WI38 (cell line): ENCODE data around the gene TRDN.
A peak's percentile ranks its signal among the peaks of the same experiment; 100 is the strongest.

Experiments
- H3K4me3 ChIP-seq: 2 replicates; pipeline ENCODE4 v1.5.1; 2011; ENCODE audit warnings: low read depth, mild to moderate bottlenecking, control low read depth, low read length
- CTCF ChIP-seq: IDR thresholded peaks from 2 replicates; pipeline ENCODE4 v1.5.1; 2012; ENCODE audit warnings: low read depth, mild to moderate bottlenecking, control low read depth, low read length

The TRDN gene

GRCh38 chr6:123417535-123417934 is 219.2 kb downstream of the TRDN start:
- TF ChIP-seq CTCF: no peak

DNA sequence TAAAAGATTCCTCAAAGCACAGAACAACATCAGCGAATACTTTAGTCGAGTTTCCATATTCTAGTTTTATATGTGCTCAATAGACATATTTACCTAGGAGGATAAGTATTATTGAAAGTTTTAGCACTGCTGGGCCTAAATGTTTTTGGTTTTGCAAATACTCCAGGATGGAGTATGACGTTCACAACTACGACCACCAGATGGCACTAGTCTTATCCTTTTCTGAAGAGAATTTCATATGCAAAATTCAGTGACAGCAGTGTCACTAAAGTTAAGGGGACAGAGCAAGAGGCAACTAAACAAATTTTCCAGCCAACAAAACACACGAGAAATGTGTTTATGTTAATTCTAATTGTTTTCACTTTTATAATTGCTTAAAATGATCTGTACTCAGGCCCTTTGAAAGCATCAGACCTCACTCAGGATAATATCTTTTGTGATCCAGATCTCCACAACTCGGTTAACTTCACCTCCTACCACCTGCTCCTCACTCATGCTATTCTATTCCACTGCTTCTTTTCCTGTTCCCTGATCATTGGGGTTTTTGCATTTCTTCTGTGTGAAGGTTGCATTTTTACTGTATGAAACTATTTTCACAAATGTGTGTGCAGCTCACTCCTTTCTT is 220.8 kb downstream of the TRDN start:
- peak; percentile 23; the same call in 1 of the 2 replicates for TF ChIP-seq CTCF
- no peak overlapping the region for H3K4me3 ChIP-seq

More at GRCh38 chr6:123417535-123417934, 219.2 kb downstream of the TRDN start:
- H3K4me3 ChIP-seq: no peak overlapping the region

GRCh38 chr6:123404975-123405374 is 231.8 kb downstream of the TRDN start:
- no peak overlapping the region for H3K4me3 ChIP-seq
- no peak for TF ChIP-seq CTCF

DNA sequence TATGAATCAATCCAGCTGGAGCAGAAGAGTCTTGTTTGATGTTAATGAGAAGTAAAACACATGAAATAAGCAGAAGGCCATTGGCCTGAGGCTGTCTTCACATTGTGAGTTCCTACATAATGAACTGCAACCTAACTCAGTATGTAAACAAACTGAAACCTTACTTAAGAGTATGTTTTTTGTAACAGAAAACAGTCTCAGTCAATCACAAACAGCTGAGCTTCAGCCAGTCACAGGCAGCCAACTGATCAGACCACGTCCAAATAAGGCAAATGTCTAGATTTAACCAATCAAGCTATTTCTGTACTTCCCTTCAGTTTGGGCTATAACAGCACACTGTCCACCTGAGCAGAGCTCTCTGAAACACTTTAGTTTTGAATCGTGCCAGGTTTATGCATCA is 234.7 kb downstream of the TRDN start:
- TF ChIP-seq CTCF: no peak
- H3K4me3 ChIP-seq: no peak overlapping the region

DNA sequence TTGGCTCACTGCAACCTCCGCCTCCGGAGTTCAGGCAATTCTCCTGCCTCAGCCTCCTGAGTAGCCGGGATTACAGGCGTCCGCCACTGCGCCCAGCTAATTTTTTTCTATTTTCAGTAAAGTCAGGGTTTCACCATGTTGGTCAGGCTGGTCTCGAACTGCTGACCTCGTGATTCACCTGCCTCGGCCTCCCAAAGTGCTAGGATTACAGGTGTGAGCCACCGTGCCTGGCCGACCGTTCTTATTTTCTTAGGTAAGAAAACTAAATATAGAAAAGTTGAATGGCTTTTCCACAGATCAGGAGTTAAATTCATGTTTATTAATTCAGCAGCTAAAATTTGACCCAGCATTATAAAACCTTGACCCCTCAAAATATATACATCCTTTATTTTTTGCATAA is 238.7 kb downstream of the TRDN start:
- no peak overlapping the region for H3K4me3 ChIP-seq
- no peak for TF ChIP-seq CTCF

DNA sequence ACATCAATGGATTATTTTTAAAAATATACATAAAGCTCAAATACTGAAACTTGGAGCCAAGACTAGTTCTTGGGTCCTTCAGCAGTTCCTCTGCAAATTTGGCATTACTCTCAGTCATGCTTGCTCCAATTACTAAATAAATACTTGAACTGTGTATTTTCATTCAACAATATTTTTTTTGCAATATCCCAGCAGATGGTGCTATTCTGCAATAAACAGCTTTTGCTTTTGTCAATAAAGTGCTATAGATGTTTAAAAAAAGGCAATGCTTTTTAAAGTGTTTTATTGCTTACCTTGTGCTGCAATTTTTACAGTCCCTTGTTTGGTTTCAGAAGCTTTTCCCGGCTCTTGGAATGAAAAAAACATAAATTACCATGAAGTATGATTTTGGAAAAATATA is 243.4 kb downstream of the TRDN start:
- H3K4me3 ChIP-seq: no peak overlapping the region

GRCh38 chr6:123383718-123384117 is 253.0 kb downstream of the TRDN start:
- no peak for TF ChIP-seq CTCF
- H3K4me3 ChIP-seq: no peak overlapping the region

More for the DNA sequence above, 243.4 kb downstream of the TRDN start:
- no peak for TF ChIP-seq CTCF
